Body of pancreas (tissue), 4 donors: ENCODE results near the gene DIS3L.

ENCODE experiments used
- POLR2A ChIP-seq, 3 donors: fragments of 450-650 bp; IDR thresholded peaks; one replicate each; pipeline ENCODE4 v1.6.1; 2016; ENCODE audit warnings: antibody characterized with exemption in 3 of 3, mild to moderate bottlenecking in 2 of 3
- TF ChIP-seq, protein P1 (sequence below), 7 experiments: fragments of 450-650 bp in 4 of 7; fragments of 200-600 bp in 3 of 7; sonication (generic) in 3 of 7; IDR thresholded peaks; one replicate each; pipeline ENCODE4 v1.5.1; 2016 to 2019; ENCODE audit warnings: antibody characterized with exemption in 7 of 7

DNA sequence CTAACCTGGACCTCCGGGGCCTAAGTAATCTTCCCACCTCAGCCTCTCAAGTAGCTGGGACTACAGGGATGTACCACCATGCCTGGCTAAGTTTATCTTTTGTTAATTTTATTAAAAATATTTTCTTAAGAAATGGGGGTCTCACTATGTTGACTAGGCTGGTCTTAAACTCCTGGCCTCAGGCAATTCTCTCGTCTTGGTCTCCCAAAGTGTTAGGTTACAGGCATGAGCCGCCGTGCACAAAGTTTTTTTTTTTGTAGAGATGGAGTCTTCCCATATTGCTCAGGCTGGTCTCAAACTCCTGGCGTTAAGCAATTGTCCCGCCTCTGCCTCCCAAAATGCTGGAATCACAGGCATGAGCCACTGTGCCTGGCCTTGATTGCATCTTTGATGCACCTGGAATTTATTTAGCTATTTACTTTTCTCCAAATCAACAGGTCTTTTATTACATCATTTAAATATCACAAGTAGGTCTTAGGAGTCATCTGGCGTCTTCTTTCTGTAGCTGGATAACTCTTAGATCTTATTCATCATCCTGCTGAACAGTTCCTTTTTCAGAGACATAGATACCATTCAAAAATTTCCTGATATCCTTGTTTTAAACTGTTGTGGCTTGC is 85.6 kb downstream of the DIS3L start:
- TF ChIP-seq POLR2A (IDR thresholded peaks at IDR 0.05), result no peak
- TF ChIP-seq, protein P1, sequence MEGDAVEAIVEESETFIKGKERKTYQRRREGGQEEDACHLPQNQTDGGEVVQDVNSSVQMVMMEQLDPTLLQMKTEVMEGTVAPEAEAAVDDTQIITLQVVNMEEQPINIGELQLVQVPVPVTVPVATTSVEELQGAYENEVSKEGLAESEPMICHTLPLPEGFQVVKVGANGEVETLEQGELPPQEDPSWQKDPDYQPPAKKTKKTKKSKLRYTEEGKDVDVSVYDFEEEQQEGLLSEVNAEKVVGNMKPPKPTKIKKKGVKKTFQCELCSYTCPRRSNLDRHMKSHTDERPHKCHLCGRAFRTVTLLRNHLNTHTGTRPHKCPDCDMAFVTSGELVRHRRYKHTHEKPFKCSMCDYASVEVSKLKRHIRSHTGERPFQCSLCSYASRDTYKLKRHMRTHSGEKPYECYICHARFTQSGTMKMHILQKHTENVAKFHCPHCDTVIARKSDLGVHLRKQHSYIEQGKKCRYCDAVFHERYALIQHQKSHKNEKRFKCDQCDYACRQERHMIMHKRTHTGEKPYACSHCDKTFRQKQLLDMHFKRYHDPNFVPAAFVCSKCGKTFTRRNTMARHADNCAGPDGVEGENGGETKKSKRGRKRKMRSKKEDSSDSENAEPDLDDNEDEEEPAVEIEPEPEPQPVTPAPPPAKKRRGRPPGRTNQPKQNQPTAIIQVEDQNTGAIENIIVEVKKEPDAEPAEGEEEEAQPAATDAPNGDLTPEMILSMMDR (IDR thresholded peaks at IDR 0.05), result no peak
